H9 (cell line): ENCODE measurements around the gene LEMD1. TPM values are rescaled to one million over a fixed set of nuclear protein-coding genes. Genes with fewer than 3 reads are reported as not detected.
A peak's percentile ranks its signal among the peaks of the same experiment; 100 is the strongest.

Experiments used
- DNase-seq: peaks from one replicate; pipeline ENCODE4 v3.0.0-alpha.2; 2017
- H2AFZ ChIP-seq: one replicate; pipeline ENCODE4 v1.6.1; 2013; ENCODE audit warnings: mild to moderate bottlenecking, low read length, control low read depth, moderate library complexity
- H2AK5ac ChIP-seq: 2 replicates; pipeline ENCODE4 v1.6.1; 2013; ENCODE audit warnings: low read length, control low read depth, mixed read lengths; ENCODE audit not compliant: insufficient read length
- H2BK120ac ChIP-seq: one replicate; pipeline ENCODE4 v1.6.1; 2013; ENCODE audit warnings: low read depth, mild to moderate bottlenecking, low read length, control low read depth, inconsistent platforms; ENCODE audit not compliant: poor library complexity, severe bottlenecking
- H2BK12ac ChIP-seq: 2 replicates; pipeline ENCODE4 v1.6.1; 2013; ENCODE audit warnings: low read length, control low read depth, mixed read lengths, low read depth; ENCODE audit not compliant: insufficient read length
- H2BK15ac ChIP-seq: 2 replicates; pipeline ENCODE4 v1.6.1; 2013; ENCODE audit warnings: low read depth, low read length, control low read depth
- H2BK20ac ChIP-seq: one replicate; pipeline ENCODE4 v1.6.1; 2013; ENCODE audit warnings: low read depth, mild to moderate bottlenecking, low read length, control low read depth, inconsistent platforms; ENCODE audit not compliant: poor library complexity, severe bottlenecking
- H2BK5ac ChIP-seq: 2 replicates; pipeline ENCODE4 v1.6.1; 2013; ENCODE audit warnings: low read length, control low read depth, mixed read lengths; ENCODE audit not compliant: insufficient read length
- H3K14ac ChIP-seq: 2 replicates; pipeline ENCODE4 v1.6.1; 2013; ENCODE audit warnings: low read length, control low read depth; ENCODE audit not compliant: insufficient read depth
- H3K18ac ChIP-seq: 2 replicates; pipeline ENCODE4 v1.6.1; 2013; ENCODE audit warnings: low read depth, mild to moderate bottlenecking, mixed read lengths, low read length, control low read depth; ENCODE audit not compliant: insufficient read length
- H3K23ac ChIP-seq: 2 replicates; pipeline ENCODE4 v1.6.1; 2013; ENCODE audit warnings: low read length, control low read depth, mixed read lengths, low read depth; ENCODE audit not compliant: insufficient read length
- H3K23me2 ChIP-seq: 2 replicates; pipeline ENCODE4 v1.6.1; 2013; ENCODE audit warnings: low read depth, mild to moderate bottlenecking, mixed read lengths, low read length, control low read depth; ENCODE audit not compliant: insufficient read length, poor library complexity, severe bottlenecking
- H3K27ac ChIP-seq: 2 replicates; pipeline ENCODE4 v1.5.1; 2013; ENCODE audit warnings: low read length, control low read depth, mixed read lengths, low read depth; ENCODE audit not compliant: insufficient read length
- H3K27me3 ChIP-seq: 2 replicates; pipeline ENCODE4 v1.6.1; 2013; ENCODE audit warnings: low read length, control low read depth, inconsistent platforms; ENCODE audit not compliant: insufficient read depth
- H3K4ac ChIP-seq: 2 replicates; pipeline ENCODE4 v1.6.1; 2013; ENCODE audit warnings: low read depth, mild to moderate bottlenecking, control low read depth, inconsistent platforms, low read length, moderate library complexity
- H3K4me1 ChIP-seq: 2 replicates; pipeline ENCODE4 v1.6.1; 2013; ENCODE audit warnings: low read length, control low read depth, inconsistent platforms; ENCODE audit not compliant: insufficient read depth
- H3K4me2 ChIP-seq: 2 replicates; pipeline ENCODE4 v1.6.1; 2013; ENCODE audit warnings: low read length, control low read depth, mixed read lengths; ENCODE audit not compliant: insufficient read length, insufficient read depth
- H3K56ac ChIP-seq: 2 replicates; pipeline ENCODE4 v1.6.1; 2013; ENCODE audit warnings: low read depth, mild to moderate bottlenecking, mixed read lengths, low read length, control low read depth; ENCODE audit not compliant: insufficient read length
- H3K79me1 ChIP-seq: 2 replicates; pipeline ENCODE4 v1.6.1; 2013; ENCODE audit warnings: low read depth, mild to moderate bottlenecking, moderate library complexity, low read length, control low read depth, inconsistent platforms; ENCODE audit not compliant: insufficient read depth, poor library complexity, severe bottlenecking
- H3K79me2 ChIP-seq: 2 replicates; pipeline ENCODE4 v1.6.1; 2013; ENCODE audit warnings: low read length, control low read depth, inconsistent platforms; ENCODE audit not compliant: insufficient read depth
- H3K9ac ChIP-seq: 2 replicates; pipeline ENCODE4 v1.6.1; 2013; ENCODE audit warnings: low read length, control low read depth, mixed read lengths; ENCODE audit not compliant: insufficient read length; ENCODE audit errors: extremely low read depth
- H3K9me3 ChIP-seq: one replicate; pipeline ENCODE4 v1.6.1; 2013; ENCODE audit warnings: low read depth, low read length, inconsistent platforms; ENCODE audit not compliant: control insufficient read depth
- H3T11ph ChIP-seq: one replicate; pipeline ENCODE4 v1.6.1; 2013; ENCODE audit warnings: mild to moderate bottlenecking, low read length, control low read depth, inconsistent platforms
- H4K20me1 ChIP-seq: one replicate; pipeline ENCODE4 v1.6.1; 2013; ENCODE audit not compliant: control insufficient read depth, insufficient read length, insufficient read depth
- H4K5ac ChIP-seq: 2 replicates; pipeline ENCODE4 v1.6.1; 2013; ENCODE audit warnings: low read depth, mild to moderate bottlenecking, mixed read lengths, low read length, control low read depth; ENCODE audit not compliant: insufficient read length
- H4K8ac ChIP-seq: replicated peaks from 2 replicates; pipeline ENCODE4 v1.6.1; 2013; ENCODE audit warnings: low read length, control low read depth, mixed read lengths, low read depth; ENCODE audit not compliant: insufficient read length
- H4K91ac ChIP-seq: 2 replicates; pipeline ENCODE4 v1.6.1; 2013; ENCODE audit warnings: low read depth, mild to moderate bottlenecking, moderate library complexity, mixed read lengths, low read length, control low read depth; ENCODE audit not compliant: insufficient read length
- H3K27ac Mint-ChIP-seq, 3 experiments: 2 replicates in 2 of 3; 3 replicates in 1 of 3; pipeline ENCODE4 v1.8.0; 2020 to 2021; ENCODE audit warnings: mixed read lengths in 3 of 3, mild to moderate bottlenecking in 1 of 3, moderate library complexity in 1 of 3
- H3K27me3 Mint-ChIP-seq: 2 replicates; pipeline ENCODE4 v1.8.0; 2021; ENCODE audit warnings: low read depth, mild to moderate bottlenecking, moderate library complexity, mixed read lengths
- H3K36me3 Mint-ChIP-seq, 3 experiments: 2 replicates in 2 of 3; 3 replicates in 1 of 3; pipeline ENCODE4 v1.8.0; 2020 to 2021; ENCODE audit warnings: low read depth in 3 of 3, mixed read lengths in 3 of 3; ENCODE audit not compliant: insufficient read depth in 1 of 3
- H3K4me1 Mint-ChIP-seq, 2 experiments: 2 replicates each; pipeline ENCODE4 v1.8.0; 2020; ENCODE audit warnings: mixed read lengths in 2 of 2
- H3K4me3 Mint-ChIP-seq, 2 experiments: 2 replicates in 1 of 2; 3 replicates in 1 of 2; pipeline ENCODE4 v1.8.0; 2020 to 2021; ENCODE audit warnings: mild to moderate bottlenecking in 2 of 2, mixed read lengths in 2 of 2, moderate library complexity in 1 of 2
- H3K9me3 Mint-ChIP-seq, 2 experiments: 2 replicates in 1 of 2; 3 replicates in 1 of 2; pipeline ENCODE4 v1.8.0; 2020; ENCODE audit warnings: mild to moderate bottlenecking in 2 of 2, mixed read lengths in 2 of 2, moderate library complexity in 1 of 2
- CTCF ChIP-seq: fragments of 200-600 bp; sonication (generic); conservative IDR thresholded peaks from 3 replicates; pipeline ENCODE4 v1.8.0; 2021; ENCODE audit warnings: antibody characterized with exemption, mild to moderate bottlenecking
- WGBS: extraction: QIAGEN DNeasy Blood & Tissue Kit; methylation state at CpG from one replicate; pipeline ENCODE4 v1.1.7; 2013; ENCODE audit warnings: missing lambda C conversion rate, low lambda C conversion rate, mixed read lengths; ENCODE audit not compliant: insufficient read length; ENCODE audit errors: extremely low coverage; 5-methylcytosine and 5-hydroxymethylcytosine counted together
- microRNA-seq: library from miRNA; unstranded; fragments of <30 nt; microRNA quantifications from one replicate; pipeline ENCODE4, GENCODE V29; 2020; ENCODE audit warnings: borderline microRNAs expressed
- total RNA-seq: library from RNA; stranded (reverse); gene quantifications from 2 replicates; pipeline ENCODE4 v1.2.1, GENCODE V29; 2021

The LEMD1 gene
- total RNA-seq, 1 experiment from 2014 or later = 11.8 TPM

GRCh38 chr1:205332015-205332791 lies 89.7 kb downstream of the LEMD1 start:
- H3K27me3 Mint-ChIP-seq = peaks cover 14% of the 10 kb centered on the region
- no peak for TF ChIP-seq CTCF
- Histone ChIP-seq H3K23me2 (no peaks in the 10 kb centered on the region), H3K79me2 (no peaks in the 10 kb centered on the region), H3K79me1 (no peaks in the 10 kb centered on the region), H2BK15ac (no peak overlapping the region), H3K27me3 (no peaks in the 10 kb centered on the region), H4K91ac (no peak overlapping the region), H2BK20ac (no peak overlapping the region), H3T11ph (no peak overlapping the region), H3K9ac (no peak overlapping the region), H2BK120ac (no peak overlapping the region), H3K18ac (no peak overlapping the region), H3K4me2 (no peak overlapping the region), H3K56ac (no peak overlapping the region), H2AK5ac (peak overlapping the region; percentile 52), H3K27ac (no peak overlapping the region), H4K8ac (no peak overlapping the region), H4K5ac (no peak overlapping the region), H3K9me3 (no peaks in the 10 kb centered on the region), H3K4ac (no peak overlapping the region; the same call in 1 of the 2 replicates), H3K14ac (no peak overlapping the region; the same call in 1 of the 2 replicates), H3K23ac (no peak overlapping the region), H2BK12ac (no peak overlapping the region), H4K20me1 (no peaks in the 10 kb centered on the region), H2BK5ac (no peak overlapping the region), H3K4me1 (peaks cover 8% of the 10 kb centered on the region), H2AFZ (no peak overlapping the region)
- no peak overlapping the region for H3K4me3 Mint-ChIP-seq
- no peak for DNase-seq
- H3K27ac Mint-ChIP-seq = no peak overlapping the region; a peak in 1 of 7 replicates
- H3K9me3 Mint-ChIP-seq = no peaks in the 10 kb centered on the region
- H3K36me3 Mint-ChIP-seq = no peaks in the 10 kb centered on the region
- H3K4me1 Mint-ChIP-seq = peaks cover 11 to 17% of the 10 kb centered on the region in 2 experiments
- WGBS = no CpG with 5 or more reads among the region's 11 CpGs

Small RNAs within 50 kb of the gene (microRNA-seq; reads per million reads assigned to microRNA genes)
- gene MIR135B = 373 reads per million, percentile 86 among the genes with 10 or more reads in this experiment

Other genes with a start within 250 kb of the LEMD1 start
- 7.7 and 8.5 TPM in 2 replicates for gene DSTYK, start 210.4 kb downstream of the LEMD1 start, total RNA-seq
- gene TMCC2, start 194.1 kb downstream of the LEMD1 start, total RNA-seq = 11.3 and 11.7 TPM in 2 replicates
- 15.4 and 15.5 TPM in 2 replicates for gene NUAK2, start 100.3 kb downstream of the LEMD1 start, total RNA-seq
- gene KLHDC8A, start 65.1 kb downstream of the LEMD1 start, total RNA-seq = 0.96 and 1.0 TPM in 2 replicates
- gene BLACAT1, start 34.0 kb upstream of the LEMD1 start, total RNA-seq = 3.8 and 4.0 TPM in 2 replicates
- 34.6 and 38.5 TPM in 2 replicates for gene CDK18, start 82.6 kb upstream of the LEMD1 start, total RNA-seq
- gene ELK4, start 210.0 kb upstream of the LEMD1 start, total RNA-seq = 28.7 and 31.2 TPM in 2 replicates